Testis (tissue), 3 donors: ENCODE data around the gene NAGA. TPM values are rescaled to one million over a fixed set of nuclear protein-coding genes. Genes with fewer than 3 reads are reported as not detected.
"Not testable (repeated sequence)": the region's sequence is repeated elsewhere in the genome, so short reads cannot be mapped to it uniquely, and the experiment has no call there.

Experiments
- DNase-seq: peaks from one replicate; pipeline ENCODE4 v3.0.0-alpha.2; 2019
- H3K27ac ChIP-seq, 2 donors: fragments of 200-600 bp; sonication (generic); one replicate each; pipeline ENCODE4 v1.5.1; 2019
- H3K27me3 ChIP-seq: fragments of 200-600 bp; sonication (generic); one replicate; pipeline ENCODE4 v1.5.1; 2019
- H3K36me3 ChIP-seq: fragments of 200-600 bp; sonication (generic); one replicate; pipeline ENCODE4 v1.5.1; 2017; ENCODE audit warnings: low read depth; ENCODE audit errors: missing control alignments
- H3K4me1 ChIP-seq: fragments of 200-600 bp; sonication (generic); one replicate; pipeline ENCODE4 v1.5.1; 2019
- H3K4me3 ChIP-seq, 2 donors: fragments of 200-600 bp; sonication (generic); one replicate each; pipeline ENCODE4 v1.5.1; 2017 to 2019
- H3K9me3 ChIP-seq: fragments of 200-600 bp; sonication (generic); one replicate; pipeline ENCODE4 v1.5.1; 2017
- CTCF ChIP-seq, 3 experiments: fragments of 450-650 bp in 2 of 3; fragments of 200-600 bp in 1 of 3; sonication (generic) in 1 of 3; IDR thresholded peaks; one replicate each; pipeline ENCODE4 v1.5.1; 2016 to 2019; ENCODE audit warnings: antibody characterized with exemption in 3 of 3, mild to moderate bottlenecking in 2 of 3, moderate library complexity in 1 of 3
- POLR2A ChIP-seq: fragments of 450-650 bp; IDR thresholded peaks from one replicate; pipeline ENCODE4 v1.6.1; 2017; ENCODE audit warnings: antibody characterized with exemption, mild to moderate bottlenecking, moderate library complexity
- WGBS, 2 donors: methylation state at CpG; one replicate each; pipeline ENCODE4 v1.1.5; 2018; 5-methylcytosine and 5-hydroxymethylcytosine counted together
- intact Hi-C: fragments of 100-400 bp; cut with DNase I; formaldehyde crosslinking; loops from one replicate; pipeline ENCODE4 v1.15.1; 2023; ENCODE audit warnings: low total_unique reads
- polyA plus RNA-seq: library from polyadenylated mRNA; stranded (reverse); fragments of 350-450 nt; fragmentation: Illumina TruSeq; extraction: RNeasy Lipid Tissue Mini Kit (QIAGEN cat#74804); gene quantifications from one replicate; pipeline ENCODE4 v1.2.3, GENCODE V29; 2014; ENCODE audit warnings: low read depth, low replicate concordance; ENCODE audit not compliant: insufficient read depth
- total RNA-seq, 2 donors: library from RNA; depleted of rRNA; stranded (reverse); fragments of >200 nt; gene quantifications; one replicate each; pipeline ENCODE4 v1.2.3, GENCODE V29; 2016

The NAGA gene
- total and polyA plus RNA-seq, 3 donors from 2014 or later = 19.9 to 32.1 (median 22.9) TPM

- no peak overlapping the region for H3K27ac ChIP-seq
- peaks cover 24% of the 10 kb centered on the region for H3K4me1 ChIP-seq
- H3K4me3 ChIP-seq = no peak overlapping the region
- TF ChIP-seq POLR2A (no peak), CTCF (IDR thresholded peaks at IDR 0.05) (no peak)
- no peaks in the 10 kb centered on the region for H3K36me3 ChIP-seq
- no peaks in the 10 kb centered on the region for H3K27me3 ChIP-seq
- DNase-seq = no peak
- no peaks in the 10 kb centered on the region for H3K9me3 ChIP-seq
- intact Hi-C loops = no loop called here
- 83 to 87% methylated on average over 8 of the region's 8 CpGs for WGBS, 2 donors
These were observed 2.2 kb upstream of the NAGA start for GRCh38 chr22:42072606-42073330.

- Histone ChIP-seq H3K27ac (peak overlapping the region; percentile 79 to 93), H3K4me1 (peaks cover 24% of the 10 kb centered on the region), H3K4me3 (peak overlapping the region in 1 of 2 donors; percentile 67)
- H3K27me3 ChIP-seq, DNase-seq, intact Hi-C loops, H3K9me3 ChIP-seq, H3K36me3 ChIP-seq: not testable (repeated sequence)
- WGBS, 2 donors = 47 to 51% methylated on average over 7 of the region's 7 CpGs
These were observed 896 bp upstream of the NAGA start for GRCh38 chr22:42071508-42071907.

- DNase-seq = peak; percentile 34
- intact Hi-C loops = no loop called here
- H3K9me3 ChIP-seq = no peaks in the 10 kb centered on the region
- WGBS, 2 donors = 18 to 25% methylated on average over 9 to 19 of the region's 19 CpGs
- H3K36me3 ChIP-seq = no peaks in the 10 kb centered on the region
- H3K4me1 ChIP-seq = peaks cover 21% of the 10 kb centered on the region
- H3K27ac ChIP-seq = peak overlapping the region; percentile 79 to 93
- TF ChIP-seq POLR2A (no peak), CTCF (IDR thresholded peaks at IDR 0.05) (no peak)
- H3K4me3 ChIP-seq = peak overlapping the region; percentile 67 to 75
- no peaks in the 10 kb centered on the region for H3K27me3 ChIP-seq
These were observed 653 bp downstream of the NAGA start for GRCh38 chr22:42069801-42070516.

- H3K27ac ChIP-seq = no peak overlapping the region
- H3K9me3 ChIP-seq = no peaks in the 10 kb centered on the region
- H3K36me3 ChIP-seq = no peaks in the 10 kb centered on the region
- DNase-seq = no peak
- peaks cover 7% of the 10 kb centered on the region for H3K4me1 ChIP-seq
- H3K4me3 ChIP-seq = no peak overlapping the region
- intact Hi-C loops = no loop called here
- TF ChIP-seq POLR2A (no peak), CTCF (IDR thresholded peaks at IDR 0.05) (no peak)
- no peaks in the 10 kb centered on the region for H3K27me3 ChIP-seq
- 83 to 95% methylated on average over 4 of the region's 4 CpGs for WGBS, 2 donors
These were observed 2.3 kb downstream of the NAGA start for GRCh38 chr22:42068291-42068690.

GRCh38 chr22:42067671-42068251 is 2.9 kb downstream of the NAGA start:
- Histone ChIP-seq H3K27me3 (no peaks in the 10 kb centered on the region), H3K36me3 (no peaks in the 10 kb centered on the region), H3K9me3 (no peaks in the 10 kb centered on the region), H3K4me3 (no peak overlapping the region), H3K4me1 (peaks cover 7% of the 10 kb centered on the region), H3K27ac (no peak overlapping the region)
- no peak for DNase-seq
- no peak for TF ChIP-seq CTCF (IDR thresholded peaks at IDR 0.05)
- TF ChIP-seq POLR2A = no peak
- WGBS, 2 donors = 84 to 90% methylated on average over 10 to 14 of the region's 14 CpGs
- intact Hi-C loops = no loop called here
